GM12892 (cell line): ENCODE data around the gene IFFO2.

Source experiments
- POLR2A ChIP-seq: IDR thresholded peaks from 2 replicates; pipeline ENCODE4 v1.6.1; 2011; ENCODE audit warnings: low read depth, low read length, control low read depth
- TAF1 ChIP-seq: IDR thresholded peaks from 2 replicates; pipeline ENCODE4 v1.6.1; 2011; ENCODE audit warnings: low read depth, mild to moderate bottlenecking, control low read depth, low read length, borderline replicate concordance

DNA sequence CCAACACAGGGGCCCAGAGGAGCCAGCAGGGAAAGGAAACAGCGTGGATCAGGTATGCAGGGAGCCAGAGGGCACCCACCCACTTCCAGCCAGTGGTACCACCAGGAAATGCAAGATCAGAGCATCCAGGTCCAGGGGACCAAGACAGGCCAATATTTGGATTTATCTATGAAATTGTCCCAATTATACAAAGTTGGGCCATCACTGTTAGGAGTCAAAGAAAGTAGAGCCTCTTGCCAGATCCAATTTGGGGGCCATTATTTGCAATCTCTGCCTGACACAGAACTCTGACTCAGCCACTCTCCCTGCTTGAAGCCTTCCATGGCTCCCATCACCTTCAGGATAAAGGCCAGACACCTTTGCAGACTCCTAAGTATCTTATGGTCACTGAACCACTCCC is 75.9 kb downstream of the IFFO2 start:
- TF ChIP-seq POLR2A, result no peak
- no peak for TF ChIP-seq TAF1
